ENCODE data around the gene CDT1. TPM values are rescaled to one million over a fixed set of nuclear protein-coding genes. Genes with fewer than 3 reads are reported as not detected.

The CDT1 gene
- total and polyA plus RNA-seq, 8 donors: 1.5 to 147 (median 5.7) TPM

DNA sequence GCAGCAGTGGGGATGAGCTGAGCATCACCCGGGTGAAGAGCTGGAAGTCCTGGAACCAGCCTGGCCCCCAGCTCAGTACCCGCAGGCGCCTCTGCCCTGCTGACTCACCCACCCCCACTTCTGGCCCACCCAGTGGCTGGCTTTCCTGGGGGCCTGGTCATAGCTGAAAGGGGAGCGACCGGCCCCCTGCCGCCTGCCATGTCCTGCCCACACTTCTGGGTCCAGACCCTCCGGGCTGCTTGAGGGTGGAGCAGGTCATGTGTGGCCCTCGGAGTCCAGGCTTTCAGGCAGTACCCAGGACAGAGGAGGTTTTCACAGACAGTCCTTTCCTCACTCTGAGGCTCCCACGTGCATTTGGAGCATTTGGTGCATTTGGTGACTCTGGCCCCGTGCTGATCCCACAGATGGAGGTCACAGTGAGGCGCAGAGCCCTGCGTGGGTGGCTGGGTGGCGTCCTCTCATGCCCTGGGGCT is 11.5 kb upstream of the CDT1 start:
- WGBS, 5 donors: 63 to 78% (median 70%) methylated on average over 6 to 13 of the region's 13 CpGs
- H3K27ac ChIP-seq: no peak overlapping the region
- intact Hi-C loops (cut with DNase I; ENCODE audit: low total_unique reads): no loop called here

GRCh38 chr16:88792668-88793250 is 10.8 kb upstream of the CDT1 start:
- WGBS, 5 donors: 72 to 81% (median 76%) methylated on average over 8 to 12 of the region's 12 CpGs
- TF ChIP-seq POLR2A (IDR thresholded peaks at IDR 0.05) (no peak), POLR2AphosphoS5 (IDR thresholded peaks at IDR 0.05) (no peak), EP300 (IDR thresholded peaks at IDR 0.05) (no peak)
- TF ChIP-seq, protein P1, sequence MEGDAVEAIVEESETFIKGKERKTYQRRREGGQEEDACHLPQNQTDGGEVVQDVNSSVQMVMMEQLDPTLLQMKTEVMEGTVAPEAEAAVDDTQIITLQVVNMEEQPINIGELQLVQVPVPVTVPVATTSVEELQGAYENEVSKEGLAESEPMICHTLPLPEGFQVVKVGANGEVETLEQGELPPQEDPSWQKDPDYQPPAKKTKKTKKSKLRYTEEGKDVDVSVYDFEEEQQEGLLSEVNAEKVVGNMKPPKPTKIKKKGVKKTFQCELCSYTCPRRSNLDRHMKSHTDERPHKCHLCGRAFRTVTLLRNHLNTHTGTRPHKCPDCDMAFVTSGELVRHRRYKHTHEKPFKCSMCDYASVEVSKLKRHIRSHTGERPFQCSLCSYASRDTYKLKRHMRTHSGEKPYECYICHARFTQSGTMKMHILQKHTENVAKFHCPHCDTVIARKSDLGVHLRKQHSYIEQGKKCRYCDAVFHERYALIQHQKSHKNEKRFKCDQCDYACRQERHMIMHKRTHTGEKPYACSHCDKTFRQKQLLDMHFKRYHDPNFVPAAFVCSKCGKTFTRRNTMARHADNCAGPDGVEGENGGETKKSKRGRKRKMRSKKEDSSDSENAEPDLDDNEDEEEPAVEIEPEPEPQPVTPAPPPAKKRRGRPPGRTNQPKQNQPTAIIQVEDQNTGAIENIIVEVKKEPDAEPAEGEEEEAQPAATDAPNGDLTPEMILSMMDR (IDR thresholded peaks at IDR 0.05): no peak
- H3K9me3 ChIP-seq: no peaks in the 10 kb centered on the region
- H3K36me3 ChIP-seq: no peaks in the 10 kb centered on the region
- peaks cover 0 to 51% (median 25%) of the 10 kb centered on the region in 3 donors for H3K27me3 ChIP-seq
- intact Hi-C loops (cut with DNase I; ENCODE audit: low total_unique reads): no loop called here
- H3K27ac ChIP-seq: no peak overlapping the region
- peaks cover 0 to 47% (median 8%) of the 10 kb centered on the region in 4 donors for H3K4me1 ChIP-seq
- no peak for DNase-seq
- H3K4me3 ChIP-seq: no peak overlapping the region

More for the DNA sequence above, 11.5 kb upstream of the CDT1 start:
- Histone ChIP-seq H3K9me3 (no peaks in the 10 kb centered on the region), H3K27me3 (peaks cover 0 to 51% (median 25%) of the 10 kb centered on the region in 3 donors), H3K4me3 (no peak overlapping the region), H3K4me1 (peaks cover 0 to 47% (median 8%) of the 10 kb centered on the region in 4 donors), H3K36me3 (no peaks in the 10 kb centered on the region)
- no peak for DNase-seq
- TF ChIP-seq, protein P1 (IDR thresholded peaks at IDR 0.05): no peak
- TF ChIP-seq POLR2A (IDR thresholded peaks at IDR 0.05) (no peak), EP300 (IDR thresholded peaks at IDR 0.05) (no peak), POLR2AphosphoS5 (IDR thresholded peaks at IDR 0.05) (no peak)

- 41 to 49% (median 46%) methylated on average over 31 to 35 of the region's 35 CpGs for WGBS, 5 donors
- H3K9me3 ChIP-seq: no peaks in the 10 kb centered on the region
- no peak for DNase-seq
- TF ChIP-seq POLR2A (IDR thresholded peaks at IDR 0.05) (no peak), POLR2AphosphoS5 (IDR thresholded peaks at IDR 0.05) (no peak), EP300 (IDR thresholded peaks at IDR 0.05) (no peak)
- TF ChIP-seq, protein P1 (IDR thresholded peaks at IDR 0.05): no peak
- H3K4me1 ChIP-seq: peaks cover 0 to 47% (median 8%) of the 10 kb centered on the region in 4 donors
- H3K27me3 ChIP-seq: peaks cover 0 to 51% (median 25%) of the 10 kb centered on the region in 3 donors
- no peaks in the 10 kb centered on the region for H3K36me3 ChIP-seq
- H3K27ac ChIP-seq: no peak overlapping the region
- H3K4me3 ChIP-seq: no peak overlapping the region
- intact Hi-C loops (cut with DNase I; ENCODE audit: low total_unique reads): no loop called here
These were observed 10.2 kb upstream of the CDT1 start for GRCh38 chr16:88793251-88793954.

- intact Hi-C loops (cut with DNase I; ENCODE audit: low total_unique reads): no loop called here
- 20 to 77% (median 74%) methylated on average over 1 to 4 of the region's 4 CpGs for WGBS, 5 donors
- DNase-seq: no peak
These were observed 7.3 kb upstream of the CDT1 start for GRCh38 chr16:88796278-88796677.

More at GRCh38 chr16:88796278-88796677, 7.3 kb upstream of the CDT1 start:
- H3K27ac ChIP-seq: no peak overlapping the region
- no peaks in the 10 kb centered on the region for H3K9me3 ChIP-seq
- H3K36me3 ChIP-seq: no peaks in the 10 kb centered on the region
- peaks cover 0 to 39% (median 25%) of the 10 kb centered on the region in 3 donors for H3K27me3 ChIP-seq
- H3K4me3 ChIP-seq: no peak overlapping the region
- TF ChIP-seq POLR2A (IDR thresholded peaks at IDR 0.05): no peak
- TF ChIP-seq POLR2AphosphoS5 (IDR thresholded peaks at IDR 0.05): no peak
- TF ChIP-seq, protein P1 (IDR thresholded peaks at IDR 0.05): no peak
- TF ChIP-seq EP300 (IDR thresholded peaks at IDR 0.05): no peak
- H3K4me1 ChIP-seq: peaks cover 0 to 30% (median 3%) of the 10 kb centered on the region in 4 donors
